Neural cell (in vitro differentiated cells): ENCODE measurements around the gene CNST.

Source experiments
- CTCF ChIP-seq: fragments of 450-650 bp; IDR thresholded peaks from 2 replicates; pipeline ENCODE4 v1.5.1; 2014; ENCODE audit warnings: antibody characterized with exemption, mild to moderate bottlenecking, moderate library complexity; ENCODE audit not compliant: poor library complexity, severe bottlenecking
- EP300 ChIP-seq: fragments of 450-650 bp; conservative IDR thresholded peaks from 2 replicates; pipeline ENCODE4 v1.6.1; 2014; ENCODE audit warnings: antibody characterized with exemption, mild to moderate bottlenecking, moderate library complexity; ENCODE audit not compliant: poor library complexity, severe bottlenecking
- EZH2 ChIP-seq: fragments of 200-600, 300-800 bp; shearing (Covaris generic), sonication (generic); IDR thresholded peaks from 2 replicates; pipeline ENCODE4 v1.6.1; 2014; ENCODE audit warnings: antibody characterized with exemption, low read length, borderline replicate concordance, mild to moderate bottlenecking; ENCODE audit not compliant: insufficient read depth, poor library complexity, severe bottlenecking
- POLR2AphosphoS5 ChIP-seq: IDR thresholded peaks from 2 replicates; pipeline ENCODE4 v1.6.1; 2012
- REST ChIP-seq: IDR thresholded peaks from 2 replicates; pipeline ENCODE4 v1.6.1; 2012; ENCODE audit warnings: borderline replicate concordance
- TAF1 ChIP-seq: IDR thresholded peaks from 2 replicates; pipeline ENCODE4 v1.6.1; 2012; ENCODE audit warnings: low read depth

- TF ChIP-seq REST (no peak), CTCF (peak; percentile 55), EP300 (no peak), EZH2 (no peak), TAF1 (no peak), POLR2AphosphoS5 (no peak)
Observed at GRCh38 chr1:246647113-246647512, 80.9 kb downstream of the CNST start.
